AG04449 (cell line): Measurements from ENCODE around the gene HDAC5.
A peak's percentile ranks its signal among the peaks of the same experiment; 100 is the strongest.

Experiments used
- CTCF ChIA-PET: fragments of 350-600 bp; formaldehyde crosslinking; extraction: SDS; loops from one replicate; lab custom pipeline; 2021; ENCODE audit warnings: antibody characterized with exemption; lab: Yijun Ruan, JAX
- POLR2A ChIA-PET: fragments of 400-600, 350-600 bp; formaldehyde crosslinking; extraction: SDS; loops from one replicate; lab custom pipeline; 2020; ENCODE audit warnings: antibody characterized with exemption, inconsistent platforms; lab: Yijun Ruan, JAX
- DNase-seq: peaks from one replicate; pipeline ENCODE4 v3.0.0-alpha.2; 2010; ENCODE audit warnings: low read depth, low spot score
- H3K4me3 ChIP-seq: 2 replicates; pipeline ENCODE4 v1.5.1; 2011; ENCODE audit warnings: low read depth, mild to moderate bottlenecking, control low read depth, low read length
- TF ChIP-seq, protein P1 (sequence below): IDR thresholded peaks from one replicate; pipeline ENCODE4 v1.5.1; 2011; ENCODE audit warnings: mild to moderate bottlenecking, moderate library complexity, low read length, control low read depth, inconsistent platforms; ENCODE audit not compliant: insufficient read depth; ENCODE audit errors: missing control alignments

HDAC5 gene

DNA sequence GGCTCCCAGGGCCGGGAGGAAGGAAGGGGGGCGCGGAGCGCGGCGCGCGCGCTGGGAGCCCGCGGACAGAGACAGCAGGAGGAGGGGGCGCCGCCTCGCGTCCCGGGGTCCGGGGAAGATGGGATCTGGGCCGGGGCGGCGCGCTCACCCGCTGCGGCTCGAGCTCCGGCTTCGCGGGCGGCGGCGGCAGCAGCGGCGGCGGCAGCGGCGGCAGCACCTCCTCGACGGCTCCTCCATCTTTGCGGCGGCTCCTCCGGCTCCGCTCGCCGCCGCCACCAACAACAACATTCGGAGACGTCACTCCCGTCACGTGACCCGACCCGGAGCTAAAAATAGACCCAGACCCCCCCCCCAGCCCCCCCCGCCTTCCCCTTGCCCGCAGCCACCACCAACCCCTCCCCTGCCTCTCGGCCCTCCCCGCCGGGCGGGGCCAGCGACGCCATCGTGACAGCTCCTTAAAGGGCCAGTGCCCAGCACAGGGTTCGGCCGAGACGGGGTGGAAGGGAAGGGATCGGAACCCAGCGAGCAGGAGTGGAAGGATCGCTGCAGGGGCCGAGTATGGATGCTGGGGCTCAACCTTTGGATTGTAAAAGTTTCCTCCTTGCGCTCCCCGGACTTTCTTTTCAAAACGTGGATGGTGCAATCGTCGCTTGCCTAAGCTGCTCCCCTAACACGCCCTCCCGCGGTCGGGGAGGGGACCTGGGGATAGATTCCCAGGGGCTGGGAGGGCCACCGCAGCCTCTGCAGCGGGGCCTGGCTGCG lies at the start of gene HDAC5:
TSS of gene HDAC5 (minus strand) at position 286 of the 762 bp plus-strand sequence. CDS start 6,126 bp downstream, outside the sequence.
- CTCF ChIA-PET = interaction anchor here (0.8 to 5.6 kb wide), 14 partner anchors 9 to 179 kb away, joined by 3 to 66 read pairs (median 6); partner anchors contain the start of genes LSM12 and TMUB2

DNA sequence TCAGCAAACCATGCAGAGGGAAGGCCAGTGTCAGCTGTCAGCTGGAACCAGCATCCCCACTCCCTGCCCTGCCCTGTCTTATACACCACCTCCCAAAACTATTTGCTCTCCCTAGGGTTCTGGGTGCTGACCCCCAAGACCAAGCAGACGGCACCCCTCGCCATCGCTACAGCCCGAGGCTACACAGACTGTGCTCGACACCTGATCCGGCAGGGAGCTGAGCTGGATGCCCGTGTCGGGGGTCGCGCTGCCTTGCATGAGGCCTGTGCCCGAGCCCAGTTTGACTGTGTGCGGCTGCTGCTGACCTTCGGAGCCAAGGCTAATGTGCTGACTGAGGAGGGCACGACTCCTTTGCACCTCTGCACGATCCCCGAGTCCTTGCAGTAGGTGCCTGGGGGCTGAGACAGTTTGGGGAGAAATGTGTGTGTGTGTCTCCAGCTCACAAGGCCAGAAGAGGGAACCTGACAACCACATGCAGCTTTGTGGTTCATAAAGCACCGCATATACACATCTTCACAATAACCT lies 48.6 kb upstream of the HDAC5 start:
- ChIA-PET POLR2A (interaction anchor here (1.0 to 1.1 kb wide), 2 partner anchors 14 to 64 kb away, joined by 3 to 4 read pairs; partner anchors contain the start of gene TMUB2), CTCF (interaction anchor here (1.6 to 7.8 kb wide), 4 partner anchors 14 to 228 kb away, joined by 3 to 74 read pairs (median 8); partner anchors contain the start of gene PPY)
- DNase-seq = no peak
- no peak overlapping the region for H3K4me3 ChIP-seq
- TF ChIP-seq, protein P1, sequence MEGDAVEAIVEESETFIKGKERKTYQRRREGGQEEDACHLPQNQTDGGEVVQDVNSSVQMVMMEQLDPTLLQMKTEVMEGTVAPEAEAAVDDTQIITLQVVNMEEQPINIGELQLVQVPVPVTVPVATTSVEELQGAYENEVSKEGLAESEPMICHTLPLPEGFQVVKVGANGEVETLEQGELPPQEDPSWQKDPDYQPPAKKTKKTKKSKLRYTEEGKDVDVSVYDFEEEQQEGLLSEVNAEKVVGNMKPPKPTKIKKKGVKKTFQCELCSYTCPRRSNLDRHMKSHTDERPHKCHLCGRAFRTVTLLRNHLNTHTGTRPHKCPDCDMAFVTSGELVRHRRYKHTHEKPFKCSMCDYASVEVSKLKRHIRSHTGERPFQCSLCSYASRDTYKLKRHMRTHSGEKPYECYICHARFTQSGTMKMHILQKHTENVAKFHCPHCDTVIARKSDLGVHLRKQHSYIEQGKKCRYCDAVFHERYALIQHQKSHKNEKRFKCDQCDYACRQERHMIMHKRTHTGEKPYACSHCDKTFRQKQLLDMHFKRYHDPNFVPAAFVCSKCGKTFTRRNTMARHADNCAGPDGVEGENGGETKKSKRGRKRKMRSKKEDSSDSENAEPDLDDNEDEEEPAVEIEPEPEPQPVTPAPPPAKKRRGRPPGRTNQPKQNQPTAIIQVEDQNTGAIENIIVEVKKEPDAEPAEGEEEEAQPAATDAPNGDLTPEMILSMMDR = no peak

More for the DNA sequence above, at the start of gene HDAC5:
- TF ChIP-seq, protein P1 = peak; percentile 74
- POLR2A ChIA-PET = interaction anchor here (0.8 to 1.7 kb wide), 8 partner anchors 13 to 57 kb away, joined by 3 to 8 read pairs (median 4); partner anchors contain the start of genes G6PC3, HROB and LSM12
- peak within 1 kb of the TSS; percentile 76 for H3K4me3 ChIP-seq
- DNase-seq = peak; percentile 46

DNA sequence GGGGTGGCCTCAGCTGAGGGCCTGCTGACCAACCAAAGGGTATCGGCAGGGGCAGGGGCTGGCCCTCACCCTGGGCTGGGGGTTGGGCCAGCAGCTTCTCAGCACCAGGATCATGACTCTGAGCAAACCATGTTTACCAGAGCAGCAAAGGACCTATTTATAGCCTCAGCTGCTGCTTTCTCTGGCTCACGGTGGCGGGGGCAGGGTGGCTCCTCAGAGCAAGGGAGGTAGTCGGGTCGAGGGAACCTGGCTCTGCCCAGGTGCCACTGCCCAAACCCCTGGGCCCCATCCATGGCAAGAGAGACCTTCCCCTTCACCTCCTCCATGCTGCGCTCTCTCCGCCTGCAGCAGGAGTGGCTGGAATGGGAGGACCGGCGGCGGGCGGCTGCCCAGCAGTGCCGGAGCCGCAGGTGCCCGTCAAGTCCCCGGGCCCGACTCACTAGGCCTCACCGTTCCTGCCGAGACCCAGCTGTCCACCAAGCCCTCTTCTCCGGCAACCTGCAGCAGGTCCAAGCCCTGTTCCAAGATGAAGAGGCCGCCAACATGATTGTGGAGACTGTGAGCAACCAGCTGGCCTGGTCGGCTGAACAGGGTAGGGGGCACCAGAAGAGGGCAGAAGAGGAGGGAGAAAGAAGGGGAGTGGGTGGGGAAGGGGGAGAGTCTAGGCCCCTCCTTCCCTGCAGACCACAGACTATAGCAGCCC lies 47.2 kb upstream of the HDAC5 start, which contains the start of gene ASB16:
TSS of gene ASB16 (plus strand) at position 206 of the 703 bp plus-strand sequence. CDS start at position 292, 86 bp downstream.
- no peak for DNase-seq
- ChIA-PET CTCF (interaction anchor here (0.9 to 7.8 kb wide), 10 partner anchors 9 to 292 kb away, joined by 3 to 74 read pairs (median 6); partner anchors contain the start of genes PPY and TMUB2), POLR2A (interaction anchor here (1.6 kb wide), 1 partner anchor 16 kb away, joined by 5 read pairs; the partner anchor contains the start of gene TMUB2)
- H3K4me3 ChIP-seq = no peak within 1 kb of the TSS
- TF ChIP-seq, protein P1 = no peak

DNA sequence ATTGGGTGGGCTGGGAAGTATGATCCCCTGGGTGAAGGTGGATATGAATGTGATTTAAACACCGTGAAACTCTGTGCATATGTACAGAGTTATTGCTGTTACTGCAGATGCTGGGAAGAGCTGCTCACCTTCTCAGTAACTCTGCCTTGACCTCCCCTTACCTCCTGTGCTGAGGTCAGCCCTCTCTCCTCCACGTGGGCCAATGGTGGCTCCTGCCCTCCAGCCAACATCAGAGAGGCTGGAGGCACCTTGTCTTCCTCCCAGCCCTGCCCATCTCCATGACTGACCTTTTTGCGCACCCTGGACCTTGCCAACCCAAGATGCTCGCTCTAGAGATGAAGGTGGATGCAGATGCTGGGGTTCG lies 46.7 kb upstream of the HDAC5 start:
- ChIA-PET POLR2A (interaction anchor here (1.6 kb wide), 1 partner anchor 17 kb away, joined by 5 read pairs; the partner anchor contains the start of gene TMUB2), CTCF (interaction anchor here (0.9 to 7.8 kb wide), 9 partner anchors 9 to 291 kb away, joined by 3 to 74 read pairs (median 7); partner anchors contain the start of genes PPY and TMUB2)
- DNase-seq = no peak
- TF ChIP-seq, protein P1 = no peak
- no peak overlapping the region for H3K4me3 ChIP-seq

DNA sequence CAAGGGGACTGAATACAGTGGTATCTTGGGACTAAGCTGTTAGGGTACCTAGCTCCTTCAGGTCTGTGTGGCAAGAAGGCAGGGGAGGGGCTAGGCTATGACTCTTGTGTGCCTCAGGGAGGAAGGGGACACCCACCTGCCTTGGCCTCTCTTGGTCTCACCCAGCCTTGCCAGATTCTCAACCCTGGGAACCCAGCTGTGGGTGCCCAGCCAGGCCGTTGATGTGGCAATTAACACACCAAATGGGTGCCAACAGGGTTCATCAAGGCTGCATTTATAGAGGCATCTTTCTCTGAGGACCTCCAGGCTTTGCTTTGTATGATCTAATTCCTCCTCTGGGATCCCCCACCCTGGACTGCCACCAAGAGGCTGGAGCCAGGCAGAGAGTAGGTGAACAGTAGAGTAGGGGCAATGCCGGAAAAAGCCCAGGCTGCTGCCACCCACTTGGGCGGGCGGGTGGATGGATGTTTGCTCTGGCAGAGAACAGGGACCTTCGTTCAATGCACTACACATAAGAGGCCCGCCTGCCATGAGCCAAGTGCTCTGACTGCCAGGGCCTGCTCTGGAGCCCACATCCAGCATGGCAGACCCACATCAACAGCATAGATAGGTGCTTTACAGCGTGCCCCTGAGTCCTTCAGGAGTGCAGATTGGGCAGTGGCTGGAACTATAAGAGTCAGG lies 43.9 kb upstream of the HDAC5 start:
- no peak overlapping the region for H3K4me3 ChIP-seq
- TF ChIP-seq, protein P1 = no peak
- ChIA-PET POLR2A (interaction anchor here (1.0 to 2.1 kb wide), 3 partner anchors 21 to 101 kb away, joined by 3 to 4 read pairs (median 3); partner anchors contain the start of gene LSM12), CTCF (interaction anchor here (1.0 to 7.8 kb wide), 22 partner anchors 9 to 288 kb away, joined by 3 to 74 read pairs (median 7); partner anchors contain the start of genes HDAC5, HROB, PPY and TMEM101)
- DNase-seq = no peak
